GM12801 (cell line): Measurements from ENCODE around the gene ARMCX5.

ENCODE experiments used
- TF ChIP-seq, protein P1 (sequence below): IDR thresholded peaks from one replicate; pipeline ENCODE4 v1.5.1; 2011; ENCODE audit warnings: control low read depth; ENCODE audit not compliant: insufficient read length; ENCODE audit errors: extremely low read depth

Gene ARMCX5

DNA sequence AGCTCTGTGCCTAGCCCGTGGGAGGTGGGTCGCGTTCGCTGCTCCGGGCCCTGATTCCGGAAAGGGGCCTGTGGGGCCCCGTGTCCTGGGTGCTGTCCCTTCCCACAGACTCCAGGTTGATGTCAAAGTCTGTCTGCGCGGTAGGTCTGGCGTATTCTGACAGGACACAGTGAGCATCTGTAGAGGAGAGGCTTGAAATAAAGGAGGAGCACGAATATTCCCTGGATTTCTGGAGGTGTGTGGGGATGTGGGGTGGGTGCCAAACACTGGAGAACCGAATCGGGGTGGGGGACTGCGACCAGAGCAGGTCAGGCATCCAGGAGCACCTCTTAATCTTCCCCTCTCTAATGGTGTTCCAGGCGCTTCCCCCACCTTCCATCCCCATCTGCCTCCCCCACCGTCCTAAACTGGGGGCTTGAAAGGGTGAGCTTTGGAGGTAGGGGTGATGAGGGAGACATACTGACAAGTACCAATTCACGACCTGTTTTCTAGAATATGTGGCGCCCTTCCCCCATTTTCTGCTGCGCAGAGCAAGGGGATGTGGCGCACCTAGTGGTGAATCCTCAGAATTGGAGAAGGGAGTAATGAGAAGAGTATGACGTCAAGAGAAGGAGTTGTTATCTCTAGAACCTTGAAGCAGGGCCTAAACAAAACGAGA lies 52.8 kb downstream of the ARMCX5 start:
- TF ChIP-seq, protein P1, sequence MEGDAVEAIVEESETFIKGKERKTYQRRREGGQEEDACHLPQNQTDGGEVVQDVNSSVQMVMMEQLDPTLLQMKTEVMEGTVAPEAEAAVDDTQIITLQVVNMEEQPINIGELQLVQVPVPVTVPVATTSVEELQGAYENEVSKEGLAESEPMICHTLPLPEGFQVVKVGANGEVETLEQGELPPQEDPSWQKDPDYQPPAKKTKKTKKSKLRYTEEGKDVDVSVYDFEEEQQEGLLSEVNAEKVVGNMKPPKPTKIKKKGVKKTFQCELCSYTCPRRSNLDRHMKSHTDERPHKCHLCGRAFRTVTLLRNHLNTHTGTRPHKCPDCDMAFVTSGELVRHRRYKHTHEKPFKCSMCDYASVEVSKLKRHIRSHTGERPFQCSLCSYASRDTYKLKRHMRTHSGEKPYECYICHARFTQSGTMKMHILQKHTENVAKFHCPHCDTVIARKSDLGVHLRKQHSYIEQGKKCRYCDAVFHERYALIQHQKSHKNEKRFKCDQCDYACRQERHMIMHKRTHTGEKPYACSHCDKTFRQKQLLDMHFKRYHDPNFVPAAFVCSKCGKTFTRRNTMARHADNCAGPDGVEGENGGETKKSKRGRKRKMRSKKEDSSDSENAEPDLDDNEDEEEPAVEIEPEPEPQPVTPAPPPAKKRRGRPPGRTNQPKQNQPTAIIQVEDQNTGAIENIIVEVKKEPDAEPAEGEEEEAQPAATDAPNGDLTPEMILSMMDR, result no peak
